GM18909 (cell line): ENCODE data around the gene ZNF816.
"Not testable (repeated sequence)": the region's sequence is repeated elsewhere in the genome, so short reads cannot be mapped to it uniquely, and the experiment has no call there.

Experiments
- ATAC-seq: cut with Tn5 transposase; IDR thresholded peaks from one replicate; pipeline ENCODE4 v1.9.1; 2021; ENCODE audit warnings: mild to moderate bottlenecking; ENCODE audit not compliant: unreplicated experiment, poor library complexity

ZNF816 gene

GRCh38 chr19:52936954-52937325 is 25.7 kb downstream of the ZNF816 start:
- no peak for ATAC-seq

GRCh38 chr19:52936151-52936953 is 26.3 kb downstream of the ZNF816 start:
- ATAC-seq, result no peak

- no peak for ATAC-seq
Measured at GRCh38 chr19:52935434-52935833, 27.2 kb downstream of the ZNF816 start.

- ATAC-seq, result not testable (repeated sequence)
Measured at GRCh38 chr19:52924641-52925040, 38.0 kb downstream of the ZNF816 start.

- ATAC-seq, result no peak
Measured at GRCh38 chr19:52923778-52924593, 38.7 kb downstream of the ZNF816 start.

- ATAC-seq, result peak; percentile 96
Measured at GRCh38 chr19:52922841-52923777, 39.6 kb downstream of the ZNF816 start, which contains the start of gene ZNF888. TSS of gene ZNF888 (minus strand) at chr19:52923428. CDS start at chr19:52917873, 5,555 bp downstream.

GRCh38 chr19:52917531-52917930 is 45.1 kb downstream of the ZNF816 start:
- ATAC-seq, result no peak

GRCh38 chr19:52910648-52911047 is 52.0 kb downstream of the ZNF816 start:
- ATAC-seq, result no peak

- not testable (repeated sequence) for ATAC-seq
Measured at GRCh38 chr19:52904052-52904780, 58.5 kb downstream of the ZNF816 start.

GRCh38 chr19:52901842-52902241 is 60.8 kb downstream of the ZNF816 start:
- no peak for ATAC-seq
